NT2/D1 (cell line): ENCODE results near the gene CCDC57.

ENCODE experiments used
- SUZ12 ChIP-seq: IDR thresholded peaks from 2 replicates; pipeline ENCODE4 v1.6.1; 2011; ENCODE audit not compliant: insufficient read length, insufficient read depth; ENCODE audit errors: extremely low read depth
- YY1 ChIP-seq: IDR thresholded peaks from 2 replicates; pipeline ENCODE4 v1.6.1; 2011; ENCODE audit not compliant: insufficient read length, insufficient read depth

DNA sequence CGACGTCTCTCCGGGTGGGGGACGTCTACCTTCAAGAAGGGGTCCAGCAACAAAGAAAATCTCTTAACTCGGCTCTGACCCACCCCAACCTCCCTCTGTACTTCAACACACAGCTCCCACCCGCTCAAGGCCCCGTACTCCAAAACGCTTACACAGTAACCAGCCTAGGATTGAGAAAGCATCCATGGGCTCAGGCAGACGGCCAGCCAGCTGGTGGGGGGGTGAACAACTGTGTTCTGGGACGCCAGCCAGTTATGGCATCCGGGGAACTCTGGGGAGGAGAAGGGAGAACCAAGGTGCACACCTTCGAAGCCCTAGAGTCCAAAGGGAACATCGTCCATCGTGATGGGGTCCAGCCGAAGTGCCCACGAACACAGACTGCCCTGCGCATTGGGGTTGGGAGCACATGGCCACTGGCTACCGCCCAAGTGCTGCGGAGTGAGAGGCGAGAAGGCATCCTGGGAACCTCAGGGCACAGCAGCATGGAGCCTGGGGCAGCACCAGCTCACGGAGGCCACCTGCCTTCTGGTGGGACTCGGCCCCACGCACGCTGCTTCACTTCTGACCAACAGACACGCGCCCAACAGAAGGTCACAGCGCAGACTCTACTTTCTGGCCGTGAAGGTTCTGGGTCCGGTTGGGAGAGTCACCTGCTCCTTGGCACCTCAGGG, 30.5 kb upstream of the CCDC57 start:
- TF ChIP-seq YY1 (no peak), SUZ12 (no peak)
